Right lung (tissue), 5 donors: ENCODE measurements around the gene RASGEF1B. TPM values are rescaled to one million over a fixed set of nuclear protein-coding genes. Genes with fewer than 3 reads are reported as not detected.

ENCODE experiments used
- DNase-seq, 2 donors: peaks; one replicate each; pipeline ENCODE4 v3.0.0-alpha.2; 2013
- polyA plus RNA-seq, 5 donors: library from polyadenylated mRNA; unstranded; fragments of 120-200 nt; gene quantifications; one replicate each; pipeline versions ENCODE4 v1.2.1 to v1.2.3, GENCODE V29; 2013; ENCODE audit warnings: inconsistent platforms in 1 of 5, low replicate concordance in 1 of 5; ENCODE audit not compliant: insufficient read length in 5 of 5, insufficient read depth in 1 of 5

The RASGEF1B gene
- polyA plus RNA-seq, 5 donors = 7.0 to 12.8 (median 12.1) TPM

DNA sequence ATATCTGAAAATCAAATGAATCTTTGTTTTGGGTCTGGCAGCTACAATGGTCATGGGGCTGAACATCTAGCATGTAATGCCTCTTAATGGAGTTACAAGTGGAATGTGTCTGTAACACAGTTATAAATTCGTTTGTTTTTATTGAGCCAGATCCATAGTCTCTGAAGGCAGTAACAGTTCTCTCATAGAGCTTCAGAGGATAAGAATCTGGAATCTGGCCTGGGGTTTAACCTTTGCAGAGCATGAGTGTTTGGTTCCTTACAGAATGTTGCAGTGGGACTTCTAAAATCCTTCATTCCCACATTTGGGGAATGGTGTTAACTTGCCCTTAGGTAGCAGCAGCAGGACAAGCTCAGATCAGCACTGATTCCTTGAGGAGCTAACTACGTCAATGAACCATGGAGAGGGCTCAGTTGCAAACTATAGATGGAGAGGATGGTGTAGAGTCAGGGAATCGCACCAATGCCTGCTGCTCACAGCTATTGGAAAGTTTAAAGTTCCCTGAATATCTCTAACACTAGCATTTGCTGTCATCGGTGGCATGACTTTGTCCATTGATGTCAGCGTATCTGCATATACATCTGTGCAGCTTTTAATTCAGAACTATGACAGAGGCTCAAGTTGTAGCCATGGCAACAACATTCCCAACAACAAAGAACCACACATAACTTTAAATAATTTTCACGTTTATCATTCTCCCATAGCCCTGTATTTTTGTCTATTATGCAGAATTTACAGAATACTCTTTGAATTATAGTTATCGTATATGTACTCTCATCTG, 72.2 kb downstream of the RASGEF1B start:
- no peak for DNase-seq

DNA sequence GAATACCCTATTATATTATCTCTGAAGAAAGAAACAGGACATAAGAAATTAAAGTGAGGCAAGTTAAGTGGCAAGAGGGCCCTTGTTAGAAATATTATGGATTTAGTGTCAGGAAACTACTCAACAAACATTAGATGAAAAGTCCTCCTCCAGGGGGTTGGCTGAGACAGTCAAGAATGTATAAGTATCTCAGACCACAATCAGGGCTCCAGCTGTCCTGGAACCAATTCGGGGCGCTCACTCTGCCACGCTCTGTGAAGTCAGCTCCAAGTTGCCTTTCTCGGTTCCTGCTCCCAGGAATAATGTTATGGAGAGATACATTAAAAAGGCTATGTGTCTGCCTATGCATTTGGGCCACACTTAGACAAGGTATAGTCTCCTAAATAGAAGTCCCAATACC, 73.3 kb downstream of the RASGEF1B start:
- DNase-seq = no peak

DNA sequence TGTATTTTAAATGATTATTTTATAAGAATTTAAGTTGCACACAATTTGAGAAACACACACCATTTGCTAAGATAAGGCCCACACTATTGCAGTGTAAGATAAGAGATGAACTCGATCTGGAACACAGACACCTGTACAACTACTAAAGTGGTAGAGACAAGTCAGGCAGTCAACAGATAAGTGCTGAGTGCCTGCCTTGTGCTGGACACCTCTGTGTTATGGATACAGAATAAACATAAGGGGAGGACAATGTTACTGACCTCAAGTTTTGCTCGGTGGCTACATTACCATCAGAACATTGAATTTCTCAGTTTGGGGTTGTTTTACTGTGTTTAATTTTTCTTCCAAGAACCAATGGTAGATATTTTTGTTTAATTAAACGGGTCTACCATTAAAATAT, 74.1 kb downstream of the RASGEF1B start:
- no peak for DNase-seq

DNA sequence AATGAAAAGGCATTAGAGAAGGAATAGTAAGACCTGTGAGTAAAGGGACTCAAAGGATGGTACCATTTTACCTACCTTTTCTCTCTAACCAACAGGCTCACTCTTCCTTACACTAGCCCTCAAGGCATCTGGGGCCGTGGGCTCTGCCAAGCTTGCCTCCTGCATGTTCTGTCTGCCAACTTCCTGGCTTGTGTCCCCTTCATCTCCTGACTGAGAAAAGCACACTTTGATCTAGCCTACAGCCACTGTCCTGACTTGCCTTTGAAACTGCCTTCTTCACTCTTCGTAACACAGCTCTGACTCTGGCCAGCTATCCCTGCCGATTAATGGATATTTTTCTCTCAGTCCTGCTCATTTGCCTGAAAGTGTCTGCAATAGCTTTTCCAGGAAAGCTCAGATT, 76.5 kb downstream of the RASGEF1B start:
- DNase-seq = no peak

DNA sequence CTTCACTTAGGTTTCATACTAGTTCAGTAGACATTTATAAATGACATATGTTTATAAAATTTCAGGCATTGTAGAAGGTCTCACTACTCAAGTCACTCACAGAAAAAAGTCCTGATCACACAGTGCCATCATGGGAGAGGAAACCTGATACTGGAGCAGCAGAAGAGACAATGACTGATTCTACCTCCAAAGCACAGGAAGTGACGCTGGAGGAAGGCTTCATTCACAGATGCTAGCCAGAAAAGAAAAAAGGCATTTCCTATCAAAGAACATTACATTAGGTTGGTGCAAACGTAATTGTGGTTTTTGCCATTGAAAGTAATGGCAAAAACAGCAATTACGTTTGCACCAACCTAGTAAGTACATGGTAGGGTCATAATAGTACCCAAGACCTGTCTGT, 79.5 kb downstream of the RASGEF1B start:
- no peak for DNase-seq

DNA sequence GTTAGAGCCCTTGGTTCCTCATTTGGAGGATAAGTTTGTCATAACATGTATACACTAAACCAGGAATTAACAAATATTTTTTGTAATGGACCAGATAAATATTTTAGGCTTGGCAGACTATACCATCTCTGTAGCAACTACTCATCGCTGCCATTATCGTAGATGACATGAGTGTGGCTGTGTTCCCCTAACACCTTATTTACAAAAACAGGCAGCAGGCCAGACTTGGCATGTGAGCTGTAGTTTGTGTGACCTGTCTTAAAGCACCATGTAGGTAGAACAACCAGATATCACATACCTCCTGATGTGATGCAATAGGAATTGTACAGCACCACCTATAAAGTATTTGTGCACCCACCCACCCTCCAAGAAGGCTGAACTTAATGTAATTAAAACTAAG, 82.0 kb downstream of the RASGEF1B start:
- no peak for DNase-seq

DNA sequence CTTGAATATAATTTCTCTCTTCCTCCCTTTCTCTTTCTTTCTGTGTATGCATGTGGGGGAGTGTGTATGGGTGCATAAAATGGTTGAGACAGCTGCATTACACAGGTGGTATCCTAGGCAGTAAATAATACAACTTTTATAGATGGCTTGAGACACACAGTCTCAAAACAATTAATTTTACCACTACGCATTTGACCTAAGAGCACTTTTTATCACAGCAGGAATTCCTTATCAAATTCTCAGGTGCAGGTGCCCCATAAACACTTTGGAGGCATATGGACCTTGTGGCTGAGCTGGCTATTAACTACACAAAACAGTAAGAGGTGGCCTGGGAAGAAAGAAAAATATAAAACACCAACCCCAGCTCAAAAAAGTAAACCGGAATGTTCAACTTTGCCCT, 91.3 kb downstream of the RASGEF1B start:
- DNase-seq = no peak

DNA sequence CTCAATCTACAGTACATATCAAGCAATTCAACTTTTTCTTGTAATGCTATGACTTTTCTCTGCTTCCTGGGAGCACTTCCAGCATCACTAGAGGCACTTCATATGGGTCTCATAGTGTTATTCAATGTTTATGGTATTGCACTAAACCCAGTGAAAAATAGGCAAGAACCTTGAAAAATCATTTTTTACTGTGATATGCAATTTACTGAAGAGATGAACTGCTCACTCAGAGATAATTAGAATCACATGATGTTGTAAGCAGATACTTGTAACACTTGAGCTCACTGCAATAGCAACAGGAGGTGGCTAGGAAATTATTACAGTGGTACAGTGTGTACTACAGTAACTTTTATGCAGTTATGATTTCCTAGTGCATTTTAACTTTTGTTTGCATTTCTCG, 93.3 kb downstream of the RASGEF1B start:
- DNase-seq = no peak

DNA sequence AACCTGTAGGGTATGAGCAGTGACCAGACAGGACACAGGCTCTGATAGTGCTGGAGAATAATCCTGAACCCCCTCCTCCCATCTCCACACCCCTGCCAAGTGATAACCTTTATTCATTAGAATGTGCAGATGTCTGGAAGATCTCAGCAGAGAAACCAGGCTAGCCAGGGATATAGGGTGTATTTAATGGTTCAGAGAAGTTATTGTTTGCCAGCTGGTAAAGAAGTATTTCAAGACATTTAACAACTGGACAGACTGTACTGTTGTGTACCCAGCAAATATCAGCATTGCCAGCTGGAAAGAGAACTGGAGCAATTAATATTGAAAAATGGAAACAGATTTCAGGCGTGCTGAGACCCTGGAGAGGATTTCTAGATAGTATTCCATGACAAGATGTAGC, 94.5 kb downstream of the RASGEF1B start:
- DNase-seq = no peak

DNA sequence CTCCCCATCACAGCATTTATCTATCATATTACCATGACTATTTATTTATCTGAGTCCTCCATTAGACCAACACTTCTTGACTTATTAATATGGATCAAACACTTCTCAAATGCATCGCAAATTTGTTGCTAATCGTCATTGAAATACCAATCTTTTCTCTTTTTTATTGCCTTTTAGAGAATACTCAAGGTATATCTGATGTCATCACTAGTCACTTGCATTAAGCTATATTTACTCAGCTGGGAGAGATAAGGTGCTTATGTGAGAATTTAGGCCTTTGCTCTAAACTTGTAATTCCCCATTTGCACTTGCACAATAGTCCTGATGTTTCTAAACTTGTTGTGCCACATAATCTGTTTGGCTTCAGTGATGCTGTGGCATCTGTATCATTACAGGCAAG, 95.0 kb downstream of the RASGEF1B start:
- DNase-seq = no peak
